ENCODE data around the gene DLG1.

DLG1 gene

DNA sequence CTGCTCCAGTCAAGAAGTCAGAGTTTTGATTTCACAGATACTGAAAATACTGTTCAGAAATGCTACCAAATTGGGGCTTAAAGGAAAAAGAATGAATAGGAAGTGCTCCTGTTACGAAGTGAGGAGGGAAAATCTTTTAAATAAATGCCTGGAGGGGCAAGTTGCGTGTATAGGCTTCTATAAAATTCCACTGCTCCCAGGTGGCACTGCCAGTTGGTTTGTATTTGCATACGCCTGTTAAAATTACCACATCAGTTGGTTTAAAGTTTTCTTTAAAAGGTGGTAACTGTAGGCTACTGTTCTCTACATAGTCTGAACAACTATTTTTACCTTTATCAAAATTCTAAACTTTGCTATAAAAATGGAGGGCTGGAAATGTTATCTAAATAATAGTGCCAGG lies 123.5 kb downstream of the DLG1 start:
- DNase-seq (ENCODE audit: low read depth in 2 of 2), result no peak

DNA sequence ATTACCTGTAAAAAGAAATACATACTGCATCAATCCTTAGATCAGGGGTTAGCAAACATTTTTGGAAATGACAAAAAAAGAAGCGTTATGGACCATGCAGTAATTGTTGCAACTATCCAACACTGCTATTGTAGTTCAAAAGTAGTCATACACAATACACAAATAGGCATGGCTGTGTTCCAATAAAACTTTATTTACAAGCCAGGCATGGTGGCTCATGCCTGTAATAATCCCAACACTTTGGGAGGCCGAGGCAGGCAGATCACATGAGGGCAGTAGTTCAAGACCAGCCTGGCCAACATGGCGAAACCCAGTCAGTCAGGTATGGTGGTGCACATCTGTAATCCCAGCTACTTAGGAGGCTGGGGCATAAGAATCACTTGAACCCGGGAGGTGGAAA lies 124.8 kb downstream of the DLG1 start:
- no peak for DNase-seq (ENCODE audit: low read depth in 2 of 2)

- DNase-seq (ENCODE audit: low read depth in 2 of 2), result no peak
These were observed 126.8 kb downstream of the DLG1 start for GRCh38 chr3:197171481-197172067.

- DNase-seq (ENCODE audit: low read depth in 2 of 2), result no peak
These were observed 129.4 kb downstream of the DLG1 start for GRCh38 chr3:197169028-197169427.

DNA sequence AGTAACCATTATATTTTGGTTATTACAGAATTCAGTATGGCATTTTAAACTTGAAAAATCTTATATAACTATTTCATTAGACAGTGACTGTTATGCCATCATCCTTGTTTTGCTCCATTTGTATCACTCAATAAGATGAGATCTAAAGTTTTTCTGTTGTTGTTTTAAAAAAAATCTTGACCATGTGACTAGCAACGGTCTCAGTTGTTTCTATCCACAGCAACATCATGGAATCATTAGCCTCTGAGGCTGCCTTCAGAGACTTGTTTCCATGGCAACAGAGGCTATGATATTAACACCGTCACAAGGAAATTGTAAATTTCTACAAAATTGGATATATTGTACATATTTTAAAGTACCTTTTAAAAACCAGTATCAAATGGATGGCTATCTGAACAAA lies 129.8 kb downstream of the DLG1 start:
- no peak for DNase-seq (ENCODE audit: low read depth in 2 of 2)

- no peak for DNase-seq (ENCODE audit: low read depth in 2 of 2)
These were observed 130.3 kb downstream of the DLG1 start for GRCh38 chr3:197168063-197168462.

DNA sequence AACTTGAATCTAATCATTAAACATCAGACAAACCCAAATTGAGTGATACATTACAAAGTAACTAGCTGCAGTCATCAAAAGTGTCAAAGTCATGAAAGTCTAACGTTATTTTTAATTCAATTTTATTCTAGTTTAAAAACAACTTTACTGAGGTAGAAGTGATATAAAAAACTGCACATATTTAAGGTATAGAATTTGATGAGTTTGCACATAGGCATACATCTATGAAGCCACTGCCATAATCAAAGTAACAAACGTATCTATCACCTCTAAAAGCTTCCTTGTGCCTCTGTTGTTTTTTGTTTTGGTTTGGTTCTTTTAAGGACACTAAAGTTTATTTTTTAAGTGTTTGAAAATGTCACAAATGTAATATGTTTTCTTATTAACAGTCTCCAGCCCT lies 130.9 kb downstream of the DLG1 start:
- no peak for DNase-seq (ENCODE audit: low read depth in 2 of 2)

- no peak for DNase-seq (ENCODE audit: low read depth in 2 of 2)
These were observed 132.5 kb downstream of the DLG1 start for GRCh38 chr3:197165890-197166289.

GRCh38 chr3:197155046-197155445 lies 143.4 kb downstream of the DLG1 start:
- DNase-seq (ENCODE audit: low read depth in 2 of 2), result no peak

- DNase-seq (ENCODE audit: low read depth in 2 of 2), result no peak
These were observed 146.8 kb downstream of the DLG1 start for GRCh38 chr3:197151580-197151979.

DNA sequence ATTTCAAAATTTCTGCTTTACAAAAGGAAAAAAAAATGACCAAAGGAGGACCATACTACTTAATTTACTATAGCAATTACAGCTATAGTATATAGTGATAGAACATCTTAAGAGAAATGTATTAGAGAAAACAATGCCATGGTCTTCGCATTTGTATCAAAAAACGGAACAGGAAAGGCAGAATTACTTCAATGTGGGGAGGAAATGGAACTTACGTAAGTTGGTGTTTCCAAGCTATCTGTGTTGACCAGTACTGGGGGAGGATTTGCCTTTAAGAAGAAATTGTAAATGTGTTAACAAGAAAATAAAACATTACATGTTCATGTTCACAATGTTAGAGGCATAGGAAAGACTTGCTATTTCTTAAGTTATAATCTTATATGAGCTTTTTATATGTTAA lies 148.9 kb downstream of the DLG1 start:
- no peak for DNase-seq (ENCODE audit: low read depth in 2 of 2)

GRCh38 chr3:197144188-197144587 lies 154.2 kb downstream of the DLG1 start:
- no peak for DNase-seq (ENCODE audit: low read depth in 2 of 2)

DNA sequence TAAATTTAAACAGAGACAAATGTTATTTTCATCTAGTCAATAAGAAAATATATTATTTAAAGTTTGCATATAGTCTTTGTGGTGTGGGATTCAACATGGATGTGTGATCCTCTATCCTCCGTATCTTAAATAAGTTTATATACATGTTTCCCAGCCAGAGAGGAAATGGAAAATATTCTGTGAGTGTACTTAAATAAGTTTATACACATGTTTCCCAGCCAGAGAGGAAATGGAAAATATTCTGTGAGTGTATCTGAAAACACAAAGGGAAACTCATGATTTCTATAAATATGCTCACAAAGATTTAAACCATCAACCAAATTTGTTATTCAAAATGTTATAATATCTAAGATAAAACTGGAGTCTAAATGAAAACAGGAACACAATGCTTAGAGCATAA lies 158.8 kb downstream of the DLG1 start:
- DNase-seq (ENCODE audit: low read depth in 2 of 2), result no peak

- DNase-seq (ENCODE audit: low read depth in 2 of 2), result no peak
These were observed 160.7 kb downstream of the DLG1 start for GRCh38 chr3:197137751-197138150.

DNA sequence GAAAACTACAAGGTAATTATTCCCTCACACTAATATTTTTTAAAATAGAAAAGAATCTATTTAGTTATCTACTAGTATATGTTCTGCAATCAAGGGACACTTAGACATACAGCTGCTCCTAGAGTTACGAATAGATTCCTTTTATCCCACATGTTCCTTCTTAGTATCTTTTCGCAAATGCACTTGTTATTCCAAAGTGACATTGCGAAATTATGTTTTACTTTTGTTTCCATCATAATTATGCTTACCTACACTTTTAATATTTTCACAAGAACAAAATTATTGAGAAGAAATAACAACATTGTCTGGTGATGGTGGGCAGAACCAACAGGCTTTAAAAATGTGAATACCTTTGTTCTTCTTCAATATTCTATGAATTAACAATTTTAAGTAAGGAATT lies 161.7 kb downstream of the DLG1 start:
- DNase-seq (ENCODE audit: low read depth in 2 of 2), result no peak

DNA sequence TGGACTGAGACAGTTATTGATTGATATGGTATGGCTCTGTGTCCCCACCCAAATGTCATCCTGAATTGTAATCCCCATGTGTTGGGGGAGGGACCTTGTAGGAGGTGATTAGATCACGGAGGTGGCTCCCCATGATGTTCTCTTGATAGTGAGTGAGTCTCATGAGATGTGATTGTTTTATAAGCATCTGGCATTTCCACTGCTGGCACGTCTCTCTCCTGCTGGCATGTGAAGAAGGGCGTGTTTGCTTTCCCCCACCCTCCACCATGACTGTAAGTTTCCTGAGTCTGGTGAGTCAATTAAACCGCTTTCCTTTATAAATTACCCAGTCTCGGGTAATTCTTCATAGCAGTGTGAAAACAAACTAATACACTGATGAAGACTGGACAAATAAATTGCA lies 163.2 kb downstream of the DLG1 start:
- no peak for DNase-seq (ENCODE audit: low read depth in 2 of 2)

DNA sequence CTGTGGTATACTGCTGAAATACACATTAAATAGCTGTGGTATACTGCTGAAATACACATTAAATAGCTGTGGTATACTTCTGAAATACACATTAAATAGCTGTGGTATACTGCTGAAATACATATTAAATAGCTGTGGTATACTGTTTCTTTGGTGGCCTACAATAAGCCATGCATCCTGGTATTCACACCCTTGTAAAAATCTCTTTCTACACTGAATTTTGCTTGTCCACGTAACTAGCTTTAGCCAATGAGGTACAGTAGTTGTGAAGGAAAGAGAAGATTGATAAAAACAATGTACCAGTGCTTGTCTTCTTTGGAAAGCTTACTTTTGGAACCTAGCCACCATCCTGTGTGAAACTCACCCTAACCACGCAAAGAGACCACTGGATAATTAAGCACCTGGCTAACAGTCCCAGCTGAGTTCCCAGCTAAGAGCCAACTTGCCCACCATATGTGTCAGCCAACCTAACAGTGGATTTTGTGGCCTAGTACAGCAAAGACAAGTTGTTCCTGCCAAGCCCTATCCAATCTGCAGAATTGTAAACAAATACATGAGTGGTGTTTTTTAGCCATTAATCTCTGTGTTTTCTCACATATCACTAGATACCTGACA lies 165.4 kb downstream of the DLG1 start:
- DNase-seq (ENCODE audit: low read depth in 2 of 2), result no peak

DNA sequence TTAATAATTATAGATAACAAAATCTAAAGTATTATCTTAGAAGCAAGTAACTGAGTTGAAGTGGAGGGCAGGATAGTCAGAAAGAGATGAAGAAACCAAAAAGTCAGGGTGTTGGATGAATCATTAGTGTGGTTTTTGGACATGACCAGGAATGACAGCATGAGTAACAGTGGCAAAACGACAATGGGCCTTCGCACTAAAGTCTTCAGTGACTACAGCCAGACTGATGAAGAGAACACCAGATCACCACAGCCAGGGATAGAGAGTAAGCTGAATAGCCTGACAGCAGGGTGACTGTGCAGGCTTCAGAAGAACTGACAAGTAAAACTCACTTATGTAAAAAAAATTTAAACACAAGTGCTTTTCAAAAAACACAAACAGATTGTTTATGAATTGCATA lies 172.8 kb downstream of the DLG1 start:
- DNase-seq (ENCODE audit: low read depth in 2 of 2), result no peak

GRCh38 chr3:197124713-197125112 lies 173.7 kb downstream of the DLG1 start:
- no peak for DNase-seq (ENCODE audit: low read depth in 2 of 2)

GRCh38 chr3:197122394-197122793 lies 176.0 kb downstream of the DLG1 start:
- no peak for DNase-seq (ENCODE audit: low read depth in 2 of 2)

- DNase-seq (ENCODE audit: low read depth in 2 of 2), result no peak
These were observed 181.3 kb downstream of the DLG1 start for GRCh38 chr3:197117114-197117513.

- DNase-seq (ENCODE audit: low read depth in 2 of 2), result no peak
These were observed 184.4 kb downstream of the DLG1 start for GRCh38 chr3:197114007-197114406.

- no peak for DNase-seq (ENCODE audit: low read depth in 2 of 2)
These were observed 186.7 kb downstream of the DLG1 start for GRCh38 chr3:197111685-197112084.

DNA sequence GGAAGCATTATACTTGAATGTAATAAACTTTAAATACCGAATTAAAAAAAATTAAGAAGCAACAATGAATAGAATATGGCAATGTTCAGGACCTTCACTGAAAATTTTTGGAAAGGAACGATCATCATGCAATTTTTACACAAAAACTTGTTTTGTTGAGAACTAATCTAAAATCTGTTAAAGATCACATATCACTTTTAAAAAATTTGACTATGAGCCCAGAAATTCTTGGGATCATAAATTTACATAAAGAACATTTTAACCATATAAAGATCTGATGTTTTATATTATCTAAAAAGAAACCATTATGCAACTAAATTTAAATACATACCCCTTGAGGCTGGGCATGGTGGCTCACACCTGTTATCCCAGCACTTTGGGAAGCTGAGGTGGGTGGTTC lies 192.6 kb downstream of the DLG1 start:
- DNase-seq (ENCODE audit: low read depth in 2 of 2), result no peak
